ENCODE measurements around the gene SERF2. TPM values are rescaled to one million over a fixed set of nuclear protein-coding genes. Genes with fewer than 3 reads are reported as not detected.
"Not testable (repeated sequence)": the region's sequence is repeated elsewhere in the genome, so short reads cannot be mapped to it uniquely, and the experiment has no call there.

SERF2 gene
- polyA plus RNA-seq, 12 donors = 436 to 967 (median 514) TPM; not detected in 1

DNA sequence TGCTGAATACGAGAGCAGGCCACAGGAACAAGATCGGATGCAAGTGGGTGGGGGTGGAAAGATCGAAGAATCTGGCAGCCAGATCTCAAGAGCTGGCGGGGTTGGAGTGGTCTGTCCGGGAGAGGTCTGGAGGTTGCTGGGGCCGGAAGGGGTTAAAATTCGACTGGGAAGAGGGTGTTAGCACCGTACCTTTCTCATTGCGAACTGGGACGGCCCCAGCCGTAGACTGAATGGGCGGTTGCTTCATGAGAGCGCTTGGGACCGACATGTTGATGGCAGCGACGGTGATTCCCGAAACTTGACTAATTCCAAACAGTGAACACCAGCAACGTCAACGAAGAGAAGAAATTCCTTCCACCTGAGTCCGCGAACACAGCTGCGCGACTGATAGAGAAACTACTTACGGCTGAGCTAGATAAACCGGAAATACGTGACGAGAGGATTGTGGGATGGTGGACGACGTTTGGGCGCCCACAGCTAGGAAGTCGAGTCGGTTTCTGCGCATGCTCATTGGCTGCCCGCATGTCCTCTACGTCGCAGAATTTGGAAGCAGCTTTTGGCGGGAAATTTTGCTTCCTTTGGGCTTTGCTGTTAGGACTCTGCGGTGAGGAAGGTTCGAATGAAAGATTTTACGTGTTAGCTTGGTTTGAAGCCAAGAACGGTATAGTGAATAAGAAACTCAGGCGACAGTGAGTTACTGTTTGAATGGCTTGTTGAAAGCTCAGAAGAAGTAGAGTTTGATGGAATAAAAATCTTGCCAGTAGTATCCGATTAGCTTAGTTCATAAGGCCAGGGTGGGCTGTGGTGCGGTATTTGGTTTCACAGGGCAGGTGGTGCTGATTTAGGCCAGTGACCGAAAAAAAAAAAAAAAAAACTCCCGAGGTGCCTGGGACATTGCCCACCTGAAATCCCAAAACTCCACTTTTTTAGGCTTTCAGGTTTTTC lies 32.5 kb downstream of the SERF2 start, which contains the start of gene MFAP1:
Gene MFAP1 (minus strand): TSS at position 389 of the 945 bp plus-strand sequence. CDS start 121 bp downstream, at position 268.
- peak; percentile 97 for DNase-seq

DNA sequence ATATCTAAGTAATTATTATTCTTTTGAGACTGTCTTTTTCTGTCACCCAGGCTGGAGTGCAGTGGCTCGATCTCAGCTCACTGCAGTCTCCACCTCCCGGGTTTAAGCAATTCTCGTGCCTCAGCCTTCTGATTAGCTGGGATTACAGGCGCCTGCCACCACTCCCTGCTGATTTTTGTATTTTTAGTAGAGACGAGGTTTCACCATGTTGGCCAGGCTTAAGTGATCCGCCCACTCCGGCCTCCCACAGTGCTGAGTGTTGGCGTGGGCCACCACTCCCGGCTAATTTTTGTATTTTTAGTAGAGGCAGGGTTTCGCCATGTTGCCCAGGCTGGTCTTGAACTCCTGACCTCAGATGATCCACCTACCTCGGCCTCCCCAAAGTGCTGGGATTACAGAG lies 33.2 kb downstream of the SERF2 start:
- not testable (repeated sequence) for DNase-seq

DNA sequence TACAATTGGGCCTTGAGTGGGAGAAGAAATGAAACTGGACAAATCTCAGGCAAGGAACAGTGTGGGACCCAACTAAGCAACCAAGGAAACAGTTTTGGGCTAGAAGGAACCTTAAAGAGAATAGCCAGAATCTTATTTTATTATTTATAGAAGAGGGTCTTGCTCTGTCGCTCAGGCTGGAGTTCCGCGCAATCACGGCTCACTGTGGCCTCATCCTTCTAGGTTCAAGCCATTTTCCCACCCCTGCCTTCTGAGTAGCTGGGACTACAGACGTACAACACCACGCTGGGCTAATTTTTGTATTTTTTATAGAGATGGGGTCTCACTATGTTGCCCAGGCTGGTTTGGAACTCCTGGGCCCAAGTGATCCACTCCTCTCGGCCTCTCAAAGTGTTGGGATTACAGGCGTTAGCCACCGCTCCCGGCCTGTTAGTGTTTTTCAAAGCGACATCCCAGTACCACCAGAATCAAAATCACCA lies 33.9 kb downstream of the SERF2 start:
- DNase-seq = no peak

DNA sequence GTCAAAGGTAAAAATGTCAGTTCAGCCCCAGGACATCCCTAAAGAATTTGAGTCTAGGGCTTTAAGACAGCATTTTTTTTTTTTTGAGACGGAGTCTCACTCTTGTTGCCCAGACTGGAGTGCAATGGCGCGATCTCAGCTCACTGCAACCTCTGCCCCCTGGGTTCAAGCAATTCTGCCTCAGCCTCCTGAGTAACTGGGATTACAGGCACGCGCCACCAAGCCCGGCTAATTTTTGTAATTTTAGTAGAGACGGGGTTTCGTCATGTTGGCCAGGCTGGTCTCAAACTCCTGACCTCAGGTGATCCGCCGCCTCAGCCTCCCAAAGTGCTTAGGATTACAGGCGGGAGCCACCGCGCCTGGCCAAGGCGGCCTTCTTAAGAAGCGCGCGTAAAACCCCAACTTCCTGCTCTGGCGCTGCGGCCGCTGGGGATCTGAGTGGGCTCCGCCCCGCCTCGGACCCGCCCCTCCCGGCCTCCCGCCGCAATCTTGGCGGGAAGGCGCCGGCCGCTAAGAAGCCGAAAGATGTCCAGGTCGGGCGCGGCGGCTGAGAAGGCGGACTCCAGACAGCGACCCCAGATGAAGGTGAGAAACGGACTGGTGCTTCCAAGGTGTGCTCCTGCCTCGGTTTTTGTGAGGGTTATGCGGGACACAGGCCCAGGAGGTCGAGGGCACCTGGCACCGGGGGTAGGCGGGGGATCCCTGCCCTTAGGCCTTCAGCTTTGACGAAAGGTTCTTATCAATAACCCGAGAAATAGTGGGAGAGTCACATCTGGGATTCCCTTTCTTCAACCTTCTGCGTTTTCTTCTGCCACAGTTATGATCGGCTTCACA lies 34.6 kb downstream of the SERF2 start, which contains the start of gene WDR76:
Gene WDR76 (plus strand): TSS at position 495 of the 834 bp plus-strand sequence. CDS start 31 bp downstream, at position 526.
- peak; percentile 78 for DNase-seq

DNA sequence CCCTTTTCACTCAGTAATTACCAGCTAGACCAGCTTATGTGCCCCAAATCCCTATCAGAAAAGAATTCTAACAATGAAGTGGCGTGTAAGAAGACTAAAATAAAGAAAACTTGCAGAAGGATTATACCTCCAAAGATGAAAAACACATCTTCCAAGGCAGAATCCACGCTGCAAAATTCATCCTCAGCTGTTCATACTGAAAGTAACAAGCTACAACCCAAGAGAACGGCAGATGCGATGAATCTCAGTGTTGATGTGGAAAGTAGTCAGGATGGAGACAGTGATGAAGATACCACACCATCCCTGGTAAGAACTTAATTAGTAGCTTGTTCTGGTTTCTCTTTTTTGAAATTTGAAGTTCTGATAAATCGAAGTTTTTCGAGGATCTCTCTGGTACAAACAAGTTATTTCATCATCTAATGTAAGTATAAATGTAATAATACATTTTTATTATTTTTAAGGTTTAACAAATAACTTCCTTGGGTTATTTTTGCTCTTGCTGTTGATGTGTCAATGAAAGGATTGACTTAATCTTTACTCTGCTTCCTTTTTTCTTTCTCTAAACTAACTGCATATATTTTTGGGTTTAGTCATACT lies 36.0 kb downstream of the SERF2 start:
- DNase-seq = no peak

DNA sequence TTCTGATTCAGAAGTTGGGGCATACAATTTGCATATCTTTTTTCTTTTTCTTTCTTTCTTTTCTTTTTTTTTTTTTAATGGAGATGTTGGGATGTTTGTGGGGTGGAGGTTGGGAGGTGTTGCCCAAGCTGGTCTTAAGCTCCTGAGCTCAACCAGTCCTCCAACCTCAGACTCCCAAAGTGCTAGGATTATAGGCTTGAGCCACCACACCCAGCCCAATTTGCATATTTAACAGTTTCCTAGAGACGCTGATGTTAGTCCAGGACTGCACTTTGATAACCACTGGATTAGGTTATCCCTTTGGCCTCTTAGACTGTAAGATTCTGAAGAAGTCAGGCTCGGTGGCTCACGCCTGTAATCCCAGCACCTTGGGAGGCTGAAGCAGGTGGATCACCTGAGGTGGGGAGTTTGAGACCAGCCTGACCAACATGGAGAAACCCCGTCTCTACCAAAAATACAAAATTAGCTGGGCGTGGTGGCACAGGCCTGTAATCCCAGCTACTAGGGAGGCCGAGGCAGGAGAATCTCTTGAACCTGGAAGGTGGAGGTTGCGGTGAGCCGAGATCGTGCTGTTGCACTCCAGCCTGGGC lies 37.9 kb downstream of the SERF2 start:
- DNase-seq = not testable (repeated sequence)

DNA sequence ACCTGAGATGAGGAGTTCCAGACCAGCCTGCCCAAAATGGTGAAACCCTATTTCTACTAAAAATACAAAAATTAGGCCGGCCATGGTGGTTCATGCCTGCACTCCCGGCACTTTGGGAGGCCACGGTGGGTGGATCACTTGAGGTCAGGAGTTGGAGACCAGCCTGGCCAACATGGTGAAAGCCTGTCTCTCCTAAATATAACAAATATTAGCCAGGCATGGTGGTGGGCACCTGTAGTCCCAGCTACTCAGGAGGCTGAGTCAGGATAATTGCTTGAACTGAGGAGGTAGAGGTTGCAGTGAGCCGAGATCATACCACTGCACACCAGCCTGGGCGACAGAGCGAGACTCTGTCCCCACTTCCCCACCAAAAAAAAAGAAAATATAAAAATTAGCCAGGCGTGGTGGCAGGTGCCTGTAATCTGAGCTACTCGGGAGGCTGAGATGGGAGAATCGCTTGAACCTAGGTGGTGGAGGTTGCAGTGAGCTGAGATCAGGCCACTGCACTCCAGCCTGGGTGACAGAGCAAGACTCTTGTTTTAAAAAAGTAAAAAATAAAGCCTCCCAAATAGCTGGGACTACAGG lies 38.7 kb downstream of the SERF2 start:
- DNase-seq = not testable (repeated sequence)

DNA sequence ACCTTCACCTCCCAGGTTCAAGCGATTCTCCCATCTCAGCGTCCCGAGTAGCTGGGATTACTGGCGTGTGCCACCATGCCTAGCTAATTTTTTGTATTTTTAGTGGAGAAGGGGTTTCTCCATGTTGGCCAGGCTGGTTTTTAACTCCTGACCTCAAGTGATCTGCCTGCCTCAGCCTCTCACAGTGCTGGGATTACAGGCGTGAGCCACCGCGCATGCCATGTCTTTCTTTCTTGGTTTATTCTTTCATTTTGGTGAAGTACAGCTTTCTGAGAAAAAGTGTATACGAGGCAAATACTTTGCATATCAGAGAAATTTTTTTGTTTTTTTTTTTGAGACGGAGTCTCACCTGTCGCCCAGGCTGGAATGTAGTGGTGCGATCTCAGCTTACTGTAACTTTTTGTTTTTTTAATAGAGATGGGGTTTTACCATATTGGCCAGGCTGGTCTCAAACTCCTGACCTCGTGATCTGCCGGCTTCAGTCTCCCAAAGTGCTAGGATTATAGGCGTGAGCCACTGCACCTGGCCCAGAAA lies 39.5 kb downstream of the SERF2 start:
- not testable (repeated sequence) for DNase-seq

DNA sequence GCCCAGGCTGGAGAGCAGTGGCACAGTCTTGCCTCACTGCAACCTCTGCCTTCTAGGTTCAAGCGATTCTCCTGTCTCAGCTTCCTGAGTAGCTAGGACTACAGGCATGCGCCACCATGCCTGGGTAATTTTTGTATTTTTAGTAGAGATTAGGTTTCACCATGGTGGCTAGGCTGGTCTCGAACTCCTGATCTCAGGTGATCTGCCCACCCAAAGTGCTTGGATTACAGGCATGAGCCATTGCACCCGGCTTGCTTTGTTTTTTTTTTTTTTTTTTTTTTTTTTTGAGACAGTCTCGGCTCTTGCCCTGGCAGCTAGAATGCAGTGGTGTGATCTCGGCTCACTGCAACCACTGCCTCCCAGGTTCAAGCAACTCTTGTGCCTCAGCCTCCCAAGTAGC lies 40.4 kb downstream of the SERF2 start:
- not testable (repeated sequence) for DNase-seq

DNA sequence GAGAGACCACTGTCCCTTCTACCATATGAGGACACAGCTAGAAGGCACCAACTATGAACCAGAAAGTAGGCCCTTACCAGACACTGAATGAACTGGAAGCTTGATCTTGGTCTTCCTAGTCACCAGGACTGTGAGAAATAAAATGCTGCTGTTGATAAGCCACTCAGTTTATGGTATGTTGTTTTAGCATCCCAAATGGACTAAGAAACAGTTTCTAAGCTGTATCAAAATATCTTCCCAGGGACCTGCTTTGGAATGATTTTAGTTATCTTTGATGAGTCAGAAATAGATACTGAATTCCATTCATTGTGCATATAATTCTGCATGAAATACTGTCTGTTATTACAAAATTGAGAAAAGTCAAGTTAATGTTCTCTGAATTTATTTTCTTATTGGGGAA lies 53.3 kb downstream of the SERF2 start:
- DNase-seq = no peak

Other genes starting within 250 kb of the SERF2 start
- 10 to 100 TPM in 3 of 12 donors, 1 to 10 TPM in 8, not detected in 1; 4.9 to 22.9 (median 6.5) TPM for gene PPIP5K1, start 202.1 kb upstream of the SERF2 start, polyA plus RNA-seq (ENCODE audit: insufficient read length in 12 of 12)
- gene CKMT1B, start 198.3 kb upstream of the SERF2 start, polyA plus RNA-seq (ENCODE audit: insufficient read length in 12 of 12) = 1 to 10 TPM in 1 of 12 donors, under 1 TPM in 6, not detected in 5; 0.11 to 5.5 (median 0.21) TPM
- 1 to 10 TPM in 1 of 12 donors, under 1 TPM in 9, not detected in 2; 0.12 to 1.1 (median 0.48) TPM for gene STRC, start 173.5 kb upstream of the SERF2 start, polyA plus RNA-seq (ENCODE audit: insufficient read length in 12 of 12)
- gene CATSPER2, start 143.5 kb upstream of the SERF2 start, polyA plus RNA-seq (ENCODE audit: insufficient read length in 12 of 12) = 1 to 10 TPM in 9 of 12 donors, under 1 TPM in 1, not detected in 2; 0.31 to 5.9 (median 1.3) TPM
- gene CKMT1A, start 98.5 kb upstream of the SERF2 start, polyA plus RNA-seq (ENCODE audit: insufficient read length in 12 of 12) = 1 to 10 TPM in 1 of 12 donors, under 1 TPM in 3, not detected in 8; 0.18 to 5.3 (median 0.66) TPM
- gene PDIA3, start 45.9 kb upstream of the SERF2 start, polyA plus RNA-seq (ENCODE audit: insufficient read length in 12 of 12) = 100 to 1,000 TPM in 11 of 12 donors, not detected in 1; 176 to 379 (median 252) TPM
- gene ELL3, start 15.4 kb upstream of the SERF2 start, polyA plus RNA-seq (ENCODE audit: insufficient read length in 12 of 12) = 1 to 10 TPM in 10 of 12 donors, not detected in 2; 1.7 to 6.3 (median 3.4) TPM
- gene SERINC4, start 7.9 kb downstream of the SERF2 start, polyA plus RNA-seq (ENCODE audit: insufficient read length in 12 of 12) = 1 to 10 TPM in 2 of 12 donors, under 1 TPM in 5, not detected in 5; 0.46 to 1.3 (median 0.89) TPM
- 10 to 100 TPM in 4 of 12 donors, 1 to 10 TPM in 7, not detected in 1; 6.2 to 27.4 (median 8.1) TPM for gene HYPK, start 8.3 kb downstream of the SERF2 start, polyA plus RNA-seq (ENCODE audit: insufficient read length in 12 of 12)
- 10 to 100 TPM in 11 of 12 donors, not detected in 1; 28.4 to 45.2 (median 34.9) TPM for gene MFAP1, start 32.4 kb downstream of the SERF2 start, polyA plus RNA-seq (ENCODE audit: insufficient read length in 12 of 12)
- gene WDR76, start 34.7 kb downstream of the SERF2 start, polyA plus RNA-seq (ENCODE audit: insufficient read length in 12 of 12) = 10 to 100 TPM in 5 of 12 donors, 1 to 10 TPM in 6, not detected in 1; 5.8 to 21.5 (median 9.1) TPM